Measurements from ENCODE around the gene USP17L17.
"Not testable (repeated sequence)": the region's sequence is repeated elsewhere in the genome, so short reads cannot be mapped to it uniquely, and the experiment has no call there.

GRCh38 chr4:9247953-9248680 lies 4.4 kb downstream of the USP17L17 start, which contains the start of gene USP17L18:
- not testable (repeated sequence) for TF ChIP-seq CTCF (IDR thresholded peaks at IDR 0.05; ENCODE audit: borderline replicate concordance, extremely low read depth, low read length, poor library complexity, severe bottlenecking); EZH2 (IDR thresholded peaks at IDR 0.05; ENCODE audit: borderline replicate concordance, low read depth, low read length, severe bottlenecking)
